SK-N-MC (cell line): ENCODE data around the gene PPA2.

Experiments
- DNase-seq: peaks from one replicate; pipeline ENCODE4 v3.0.0-alpha.2; 2011; ENCODE audit warnings: low read depth, low spot score
- H3K27ac ChIP-seq: fragments of 200-600 bp; sonication (generic); 2 replicates; pipeline ENCODE4 v1.5.1; 2016; ENCODE audit warnings: mixed run types
- H3K36me3 ChIP-seq: fragments of 200-600 bp; sonication (generic); 2 replicates; pipeline ENCODE4 v1.6.1; 2017; ENCODE audit warnings: antibody characterized with exemption, low read length, mixed read lengths; ENCODE audit not compliant: insufficient read depth
- H3K4me3 ChIP-seq: fragments of 200-600 bp; sonication (generic); 2 replicates; pipeline ENCODE4 v1.5.1; 2016
- H3K9ac ChIP-seq: fragments of 200-600 bp; sonication (generic); 2 replicates; pipeline ENCODE4 v1.8.0; 2017; ENCODE audit warnings: mixed run types, mixed read lengths; ENCODE audit not compliant: insufficient read length
- H3K9me3 ChIP-seq: fragments of 200-600 bp; sonication (generic); 2 replicates; pipeline ENCODE4 v1.6.1; 2017; ENCODE audit warnings: low read depth, mild to moderate bottlenecking, antibody characterized with exemption, low read length, moderate library complexity, mixed read lengths
- EZH2 ChIP-seq: fragments of 200-600 bp; sonication (generic); IDR thresholded peaks from one replicate; pipeline ENCODE4 v1.6.1; 2017; ENCODE audit warnings: antibody characterized with exemption
- FOXP2 ChIP-seq: optimal IDR thresholded peaks from 2 replicates; pipeline ENCODE3; 2011; ENCODE audit warnings: mild to moderate bottlenecking, moderate library complexity; ENCODE audit not compliant: insufficient read depth; ENCODE audit errors: extremely low read length, control extremely low read depth
- POLR2AphosphoS5 ChIP-seq: IDR thresholded peaks from 2 replicates; pipeline ENCODE4 v1.6.1; 2012; ENCODE audit warnings: mild to moderate bottlenecking, low read depth, low read length, borderline replicate concordance

The PPA2 gene

DNA sequence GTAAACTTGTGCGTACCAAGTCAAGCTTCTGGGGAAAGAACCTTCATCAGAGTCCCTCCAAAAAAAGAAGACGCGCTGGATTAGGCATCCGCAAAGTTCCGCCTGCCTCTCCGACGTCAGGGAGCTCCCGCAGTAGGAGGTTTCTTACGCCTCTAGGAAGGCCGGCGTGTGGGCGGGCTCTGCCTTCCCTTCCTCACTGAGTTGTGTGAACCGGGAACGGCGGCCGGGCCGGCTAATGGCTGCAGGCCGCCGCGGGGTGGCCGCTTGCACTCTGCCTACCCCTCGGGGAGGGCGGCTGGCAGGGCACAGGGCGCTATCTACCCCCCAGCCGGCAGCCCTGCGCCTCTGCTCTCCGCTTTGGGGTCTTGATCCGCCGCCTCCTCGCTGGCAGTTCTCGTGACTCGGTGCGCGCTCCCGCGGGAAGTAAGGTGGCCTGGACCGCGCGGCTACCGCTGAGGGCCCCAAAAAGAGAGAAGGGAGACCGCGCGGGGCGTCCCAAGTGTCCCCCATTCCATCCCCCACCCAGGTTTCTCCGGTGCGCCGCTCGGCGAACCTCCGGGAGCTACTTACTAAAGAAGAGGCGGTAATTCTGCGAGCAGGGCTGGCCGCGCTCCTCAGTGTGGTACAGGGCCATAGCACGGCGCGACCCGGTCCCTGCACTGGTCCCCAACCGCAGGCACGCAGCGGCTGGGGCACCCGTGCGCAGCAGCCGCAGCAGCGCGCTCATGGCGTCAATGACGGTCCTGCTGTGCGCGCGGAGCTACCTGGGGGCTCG is at the start of gene PPA2:
TSS of gene PPA2 (minus strand) at position 739 of the 775 bp plus-strand sequence. CDS start at position 727, 12 bp downstream.
- Histone ChIP-seq H3K36me3 (peaks cover 32% of the 10 kb centered on the region), H3K27ac (peak within 1 kb of the TSS; percentile 77), H3K9me3 (no peaks in the 10 kb centered on the region), H3K9ac (peak within 1 kb of the TSS; percentile 94), H3K4me3 (peak within 1 kb of the TSS; percentile 97)
- peak; percentile 61 for TF ChIP-seq FOXP2
- TF ChIP-seq EZH2: no peak
- peak; percentile 72 for TF ChIP-seq POLR2AphosphoS5
- DNase-seq: no peak

DNA sequence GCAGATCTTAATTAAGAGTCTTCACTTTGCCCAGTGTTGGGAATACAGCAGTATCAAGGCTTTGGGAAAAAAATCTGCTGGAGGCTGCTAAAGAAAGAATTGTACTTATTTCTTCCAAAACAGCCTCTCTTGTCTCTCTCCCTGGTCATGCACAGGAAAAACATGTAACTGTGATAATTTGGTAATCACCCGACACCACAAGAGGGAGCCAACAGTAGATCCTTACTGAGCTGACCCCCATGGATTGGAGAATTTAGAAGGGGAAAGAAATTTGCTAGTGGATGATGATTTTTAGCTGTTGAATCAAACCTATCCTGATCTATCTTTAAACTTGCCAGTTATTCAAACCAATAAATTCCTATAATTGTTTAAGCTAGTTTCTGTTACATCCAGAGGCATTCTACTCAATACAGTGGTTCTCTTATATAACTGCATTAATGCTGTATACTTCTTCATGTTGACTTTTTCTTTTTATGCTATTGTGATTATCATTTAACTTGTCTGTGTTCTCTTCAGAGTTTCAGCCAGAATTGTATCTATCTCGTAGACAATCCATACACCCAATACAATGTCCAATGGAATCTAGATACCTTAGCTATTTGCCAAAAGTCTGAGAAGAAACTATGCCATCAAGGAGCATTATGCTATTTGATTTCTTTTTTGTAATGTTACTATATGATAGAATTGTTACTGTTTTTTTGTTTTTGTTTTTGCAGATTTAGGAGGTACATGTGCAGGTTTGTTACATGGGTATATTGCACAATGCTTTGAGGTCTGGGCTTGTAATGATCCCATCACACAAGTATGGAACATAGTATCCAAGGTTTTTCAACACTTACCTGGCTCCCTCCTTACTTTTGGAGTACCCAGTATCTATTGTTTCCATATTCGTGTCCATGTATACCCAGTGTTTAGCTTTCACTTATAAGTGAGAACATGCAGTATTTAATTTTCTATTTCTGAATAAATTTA is 47.2 kb upstream of the PPA2 start:
- no peak overlapping the region for H3K27ac ChIP-seq
- peak; percentile 47 for DNase-seq
- H3K9me3 ChIP-seq: no peaks in the 10 kb centered on the region
- no peaks in the 10 kb centered on the region for H3K36me3 ChIP-seq
- H3K9ac ChIP-seq: no peak overlapping the region
- H3K4me3 ChIP-seq: no peak overlapping the region
- TF ChIP-seq FOXP2 (no peak), POLR2AphosphoS5 (no peak), EZH2 (no peak)

DNA sequence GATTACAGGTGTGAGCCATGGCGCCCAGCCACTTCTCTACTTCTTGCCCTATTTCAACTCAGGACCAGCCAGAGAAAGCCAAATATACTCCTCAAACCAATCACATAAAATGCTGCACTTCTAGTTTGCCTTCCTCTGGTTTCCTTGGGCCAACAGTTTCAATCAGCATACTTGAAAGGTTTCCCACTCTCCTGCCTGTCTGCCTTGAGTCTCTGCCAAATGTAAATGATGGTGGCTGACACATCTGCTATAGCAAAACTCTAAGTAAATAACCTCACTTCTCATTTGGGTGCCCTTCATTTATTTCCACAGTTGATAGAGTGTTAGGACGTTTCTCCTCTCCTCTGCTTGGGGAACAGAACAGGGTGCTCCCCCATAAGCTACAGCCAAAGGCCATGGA is 36.4 kb upstream of the PPA2 start:
- no peak overlapping the region for H3K4me3 ChIP-seq
- TF ChIP-seq EZH2 (no peak), POLR2AphosphoS5 (no peak), FOXP2 (no peak)
- H3K9me3 ChIP-seq: no peaks in the 10 kb centered on the region
- H3K36me3 ChIP-seq: no peaks in the 10 kb centered on the region
- H3K9ac ChIP-seq: no peak overlapping the region
- DNase-seq: no peak
- no peak overlapping the region for H3K27ac ChIP-seq

DNA sequence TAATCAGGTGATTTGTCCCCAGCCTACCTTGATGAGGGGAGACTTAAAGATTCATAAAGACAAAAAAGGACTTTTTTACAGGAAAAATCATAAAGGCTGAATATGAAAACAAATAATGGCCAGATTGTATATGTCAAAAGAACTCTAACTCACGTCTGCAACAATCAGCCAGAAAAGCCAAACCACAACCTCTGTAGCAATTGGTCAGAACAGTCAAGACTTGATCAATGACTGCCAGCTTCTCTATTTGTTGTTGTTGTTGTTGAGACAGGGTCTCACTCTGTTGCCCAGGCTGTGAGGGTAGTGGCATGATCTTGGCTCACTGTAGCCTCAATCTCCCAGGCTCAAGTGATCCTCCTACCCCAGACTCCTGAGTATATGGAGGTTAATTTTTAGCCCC is 35.9 kb upstream of the PPA2 start:
- H3K9ac ChIP-seq: no peak overlapping the region
- H3K4me3 ChIP-seq: no peak overlapping the region
- no peak for DNase-seq
- no peaks in the 10 kb centered on the region for H3K9me3 ChIP-seq
- H3K36me3 ChIP-seq: no peaks in the 10 kb centered on the region
- no peak overlapping the region for H3K27ac ChIP-seq
- TF ChIP-seq EZH2 (no peak), POLR2AphosphoS5 (no peak)

DNA sequence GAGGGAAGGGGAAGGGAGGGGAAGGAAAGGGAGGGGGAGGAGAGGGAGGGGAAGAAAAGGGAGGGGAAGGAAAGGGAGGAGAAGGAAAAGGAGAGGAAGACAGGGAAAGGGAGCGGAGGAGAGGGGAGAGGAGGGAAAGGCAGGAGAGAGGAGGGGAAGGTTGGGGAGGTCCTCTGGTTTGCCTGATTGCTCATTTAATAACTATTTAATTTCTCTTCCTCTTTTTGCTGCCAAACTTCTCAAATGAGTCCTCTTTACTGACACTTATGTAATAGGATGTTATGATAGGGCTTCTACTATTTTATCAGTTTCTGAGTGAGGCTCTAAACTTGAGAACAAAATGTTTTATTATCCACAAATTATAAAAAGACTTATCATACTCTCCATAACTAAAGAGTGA is 35.4 kb upstream of the PPA2 start:
- Histone ChIP-seq H3K27ac (no peak overlapping the region), H3K9ac (no peak overlapping the region), H3K4me3 (no peak overlapping the region), H3K36me3 (no peaks in the 10 kb centered on the region), H3K9me3 (no peaks in the 10 kb centered on the region)
- TF ChIP-seq POLR2AphosphoS5 (no peak), FOXP2 (no peak)
- DNase-seq: no peak

DNA sequence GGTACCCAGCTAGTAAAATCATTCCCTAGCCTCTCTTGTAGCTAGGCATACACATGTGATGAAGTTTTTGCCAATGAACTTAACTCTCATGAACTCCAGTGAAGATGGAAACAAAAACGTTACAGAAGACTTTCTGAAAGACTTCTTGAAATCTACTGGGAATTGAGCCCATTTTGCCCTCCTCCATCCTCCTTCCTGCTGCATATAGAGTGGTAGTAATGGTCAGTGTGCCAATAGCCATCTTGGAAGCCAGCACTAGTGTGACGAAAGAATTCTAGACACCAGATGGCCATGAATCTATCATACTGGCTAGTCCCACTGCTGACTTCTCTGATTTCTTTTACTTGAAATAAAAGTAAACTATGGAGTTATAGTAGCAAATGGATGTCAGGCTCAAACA is 30.9 kb upstream of the PPA2 start:
- no peak for TF ChIP-seq FOXP2
- no peak for TF ChIP-seq EZH2
- no peak for TF ChIP-seq POLR2AphosphoS5
- DNase-seq: no peak
- H3K27ac ChIP-seq: no peak overlapping the region
- no peak overlapping the region for H3K9ac ChIP-seq
- H3K36me3 ChIP-seq: no peaks in the 10 kb centered on the region
- no peak overlapping the region for H3K4me3 ChIP-seq
- H3K9me3 ChIP-seq: no peaks in the 10 kb centered on the region

DNA sequence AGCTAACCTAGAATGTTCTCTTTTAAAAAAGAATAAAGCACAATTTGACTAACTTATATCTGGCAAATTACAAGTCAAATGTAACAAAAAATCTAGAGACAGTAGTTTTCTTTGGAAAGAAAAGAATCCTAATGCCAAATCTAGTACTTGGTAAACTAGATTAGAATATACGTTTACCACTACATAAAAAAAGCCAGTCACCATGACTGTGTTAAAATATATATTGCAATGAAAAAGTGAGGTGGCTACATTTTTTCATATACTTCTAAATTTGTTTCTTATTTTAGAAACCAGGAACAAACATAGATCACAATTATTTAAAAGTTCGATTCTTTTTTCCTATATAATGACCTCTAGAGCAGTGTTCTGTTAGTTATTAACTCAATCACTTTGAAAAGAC is 29.6 kb upstream of the PPA2 start:
- no peak overlapping the region for H3K4me3 ChIP-seq

DNA sequence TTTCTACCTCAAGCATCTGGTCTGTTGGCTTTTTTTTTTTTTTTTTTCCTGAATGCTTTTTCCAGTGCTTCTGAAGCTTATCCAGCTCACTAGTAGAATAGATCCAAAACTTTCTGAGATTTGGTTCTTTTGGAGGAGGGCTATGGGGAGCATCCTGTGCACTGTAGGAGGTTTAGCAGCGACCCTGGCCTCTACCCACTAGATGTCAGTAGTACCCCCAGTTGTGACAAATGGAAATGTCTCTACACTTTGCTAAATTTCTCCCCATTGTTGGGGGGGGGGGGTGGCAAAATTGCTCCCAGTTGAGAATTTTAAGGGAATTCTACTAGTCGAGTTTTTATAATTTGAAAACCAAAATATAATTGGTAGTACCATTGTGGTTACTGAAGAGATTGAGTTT is 23.0 kb upstream of the PPA2 start:
- TF ChIP-seq FOXP2: no peak
- H3K36me3 ChIP-seq: no peaks in the 10 kb centered on the region
- no peaks in the 10 kb centered on the region for H3K9me3 ChIP-seq
- H3K9ac ChIP-seq: no peak overlapping the region
- H3K4me3 ChIP-seq: no peak overlapping the region
- no peak for DNase-seq
- H3K27ac ChIP-seq: no peak overlapping the region

More for the DNA sequence above, 29.6 kb upstream of the PPA2 start:
- Histone ChIP-seq H3K9ac (no peak overlapping the region), H3K27ac (no peak overlapping the region), H3K36me3 (no peaks in the 10 kb centered on the region), H3K9me3 (no peaks in the 10 kb centered on the region)
- DNase-seq: no peak
- no peak for TF ChIP-seq FOXP2
- TF ChIP-seq EZH2: no peak
- no peak for TF ChIP-seq POLR2AphosphoS5
